SK-N-MC (cell line): ENCODE measurements around the gene LCMT1.

Experiments
- EZH2 ChIP-seq: fragments of 200-600 bp; sonication (generic); IDR thresholded peaks from one replicate; pipeline ENCODE4 v1.6.1; 2017; ENCODE audit warnings: antibody characterized with exemption
- FOXP2 ChIP-seq: optimal IDR thresholded peaks from 2 replicates; pipeline ENCODE3; 2011; ENCODE audit warnings: mild to moderate bottlenecking, moderate library complexity; ENCODE audit not compliant: insufficient read depth; ENCODE audit errors: extremely low read length, control extremely low read depth
- POLR2AphosphoS5 ChIP-seq: IDR thresholded peaks from 2 replicates; pipeline ENCODE4 v1.6.1; 2012; ENCODE audit warnings: mild to moderate bottlenecking, low read depth, low read length, borderline replicate concordance

DNA sequence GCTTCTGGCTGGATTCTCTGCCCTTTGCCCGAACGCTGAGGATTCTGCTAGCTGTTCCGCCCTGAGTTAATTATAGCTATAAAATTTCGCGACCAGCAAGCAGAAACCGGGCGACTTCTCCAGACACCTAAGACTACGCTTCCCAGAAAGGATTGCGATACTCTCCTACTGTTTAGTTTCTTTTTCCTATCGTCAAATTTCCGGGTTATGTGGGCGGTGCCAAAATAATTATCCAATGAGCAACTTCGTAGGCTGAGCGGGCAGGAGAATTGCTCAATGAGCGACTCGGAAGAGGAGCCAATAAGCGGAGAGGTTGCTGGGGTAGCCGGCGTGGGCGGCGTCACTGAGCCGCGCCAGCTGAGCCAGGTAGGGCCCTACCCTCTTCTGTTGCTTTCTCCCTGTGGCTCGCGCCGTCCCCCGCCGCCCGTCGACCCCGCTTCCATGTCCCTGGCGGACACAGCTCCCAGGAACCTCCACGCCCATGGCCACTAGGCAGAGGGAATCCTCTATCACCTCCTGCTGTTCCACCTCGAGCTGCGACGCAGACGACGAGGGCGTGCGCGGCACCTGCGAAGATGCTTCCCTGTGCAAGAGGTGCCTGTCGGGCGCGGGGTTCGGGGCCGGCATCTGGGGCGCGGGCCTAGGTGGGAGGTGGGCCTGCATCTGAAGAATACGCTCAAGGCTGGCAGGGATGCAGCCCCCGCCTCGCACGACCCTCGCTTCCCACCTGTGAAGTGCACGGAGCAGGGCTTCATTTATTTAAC lies at the start of gene LCMT1:
- TF ChIP-seq EZH2 (no peak), POLR2AphosphoS5 (peak; percentile 54; the same call in 1 of the 2 replicates), FOXP2 (no peak)
